Measurements from ENCODE around the gene HPGD. TPM values are rescaled to one million over a fixed set of nuclear protein-coding genes. Genes with fewer than 3 reads are reported as not detected.

HPGD gene
- polyA plus RNA-seq, 3 donors = 44.2 to 82.8 (median 72.8) TPM

GRCh38 chr4:174449152-174449551 is 73.1 kb downstream of the HPGD start:
- DNase-seq (ENCODE audit: extremely low read depth in 1 of 11, low read depth in 9 of 11, low spot score in 4 of 11) = no peak

GRCh38 chr4:174444390-174444789 is 77.9 kb downstream of the HPGD start:
- DNase-seq (ENCODE audit: extremely low read depth in 1 of 11, low read depth in 9 of 11, low spot score in 4 of 11) = no peak

Other genes starting within 250 kb of the HPGD start
- gene FBXO8, start 238.8 kb downstream of the HPGD start, polyA plus RNA-seq (ENCODE audit: insufficient read length in 3 of 3) = 10 to 100 TPM; 29.5 to 35.6 (median 33.0) TPM
- 10 to 100 TPM; 19.5 to 29.8 (median 24.1) TPM for gene CEP44, start 238.6 kb downstream of the HPGD start, polyA plus RNA-seq (ENCODE audit: insufficient read length in 3 of 3)

Data from renal cortex interstitium (tissue), 11 donors.